ENCODE results near the gene VANGL2.

Gene VANGL2

GRCh38 chr1:160465123-160465522 lies 64.8 kb downstream of the VANGL2 start:
- no peak for DNase-seq

GRCh38 chr1:160466961-160467360 lies 66.6 kb downstream of the VANGL2 start:
- no peak for DNase-seq

GRCh38 chr1:160467576-160467975 lies 67.2 kb downstream of the VANGL2 start:
- no peak for DNase-seq

- peak in 1 of 2 donors; percentile 41 for DNase-seq
Measured at GRCh38 chr1:160471253-160471652, 70.9 kb downstream of the VANGL2 start.

- no peak for DNase-seq
Measured at GRCh38 chr1:160472112-160472511, 71.7 kb downstream of the VANGL2 start.

- DNase-seq: no peak
Measured at GRCh38 chr1:160474392-160475242, 74.3 kb downstream of the VANGL2 start.

All from CD4-positive, alpha-beta T cell treated with Interleukin-4 for 1 hour (primary cell).